IPS DF 4.7 (cell line): ENCODE results near the gene LRRC41.
A peak's percentile ranks its signal among the peaks of the same experiment; 100 is the strongest.

Experiments used
- DNase-seq: peaks from one replicate; pipeline ENCODE4 v3.0.0-alpha.2; 2013; ENCODE audit warnings: low spot score; ENCODE audit errors: extremely low read depth

The LRRC41 gene

GRCh38 chr1:46288485-46289133 is 14.8 kb downstream of the LRRC41 start:
- DNase-seq = no peak

DNA sequence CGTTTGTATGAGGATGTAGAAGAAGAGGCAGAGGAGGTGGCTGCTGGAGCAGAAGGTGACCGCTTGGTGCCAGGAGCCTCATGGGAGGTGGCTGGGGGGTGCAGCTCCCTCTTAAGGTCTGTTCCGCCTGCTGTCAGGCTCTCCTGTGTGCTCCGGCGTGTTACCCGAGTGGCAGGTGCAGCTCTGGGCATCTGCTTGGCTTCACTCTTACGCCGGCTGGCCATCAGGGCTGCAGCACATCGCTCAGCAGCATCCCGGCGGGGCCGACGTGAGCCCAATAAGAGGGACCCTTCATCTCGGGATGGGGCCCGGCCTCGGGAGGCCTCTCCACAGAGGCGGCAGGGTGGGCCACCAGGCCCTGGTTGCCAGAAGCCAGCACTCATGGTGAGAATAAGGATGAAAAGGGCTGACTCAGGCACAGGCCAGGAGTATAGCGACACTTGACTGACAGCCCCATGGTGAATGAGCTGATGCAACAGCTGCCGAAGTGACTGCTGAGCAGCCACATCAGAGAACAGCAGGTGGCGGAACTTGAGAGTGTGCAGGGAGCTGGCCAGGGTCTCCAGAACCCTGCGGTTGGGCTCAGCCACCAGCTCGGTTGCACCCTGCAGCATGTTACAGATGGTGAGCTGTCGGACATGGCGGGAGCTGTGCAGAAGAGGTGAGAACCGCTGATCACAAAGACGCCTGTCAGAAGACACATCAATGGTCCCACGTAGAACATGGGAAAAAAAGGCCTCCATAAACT is 17.5 kb downstream of the LRRC41 start:
- no peak for DNase-seq

DNA sequence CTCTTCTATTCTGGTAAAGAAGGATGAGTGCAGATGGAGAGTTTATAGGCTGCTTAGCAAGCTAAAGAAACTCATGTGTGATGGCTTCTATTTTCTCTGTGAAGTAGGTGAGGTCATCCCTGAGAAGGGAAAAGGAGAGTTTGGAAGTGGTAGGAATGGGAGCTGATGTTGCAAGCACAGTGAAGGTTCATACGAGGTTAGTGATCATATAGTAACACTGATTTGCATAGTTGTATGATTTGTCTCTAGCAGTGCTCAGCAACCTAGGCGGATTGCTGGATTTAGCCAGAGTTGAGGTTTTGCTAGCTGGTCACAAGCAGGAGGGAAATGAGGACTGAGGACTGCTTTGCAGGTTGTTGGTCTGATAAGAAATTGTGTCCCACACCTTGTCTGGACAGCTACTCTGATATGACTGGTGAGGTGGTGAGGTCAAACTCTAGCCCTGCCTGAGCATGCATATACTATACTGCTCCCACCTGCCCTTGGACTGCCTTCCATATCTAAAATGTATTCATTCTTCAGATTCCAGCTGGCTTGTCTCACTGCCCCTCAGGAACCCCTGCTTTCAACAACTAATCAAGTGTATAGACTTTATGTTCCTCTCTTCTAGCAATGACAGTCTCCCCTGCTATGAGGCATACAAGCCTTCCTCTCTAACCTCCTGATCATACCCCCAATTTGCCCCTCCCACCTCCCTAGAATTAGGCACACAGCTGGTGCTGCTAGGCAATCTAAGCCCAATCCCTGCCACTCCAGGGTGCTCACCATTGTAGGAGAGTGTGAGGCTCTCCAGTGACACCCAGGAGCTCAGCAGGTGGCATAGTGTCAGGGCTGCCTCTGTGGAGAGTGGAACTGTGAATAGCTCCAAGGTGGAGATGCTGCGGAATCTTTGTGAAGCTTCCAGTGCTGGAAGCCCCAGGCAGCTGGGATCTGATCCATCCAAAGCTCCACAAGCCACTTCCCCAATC is 18.5 kb downstream of the LRRC41 start:
- DNase-seq = no peak

DNA sequence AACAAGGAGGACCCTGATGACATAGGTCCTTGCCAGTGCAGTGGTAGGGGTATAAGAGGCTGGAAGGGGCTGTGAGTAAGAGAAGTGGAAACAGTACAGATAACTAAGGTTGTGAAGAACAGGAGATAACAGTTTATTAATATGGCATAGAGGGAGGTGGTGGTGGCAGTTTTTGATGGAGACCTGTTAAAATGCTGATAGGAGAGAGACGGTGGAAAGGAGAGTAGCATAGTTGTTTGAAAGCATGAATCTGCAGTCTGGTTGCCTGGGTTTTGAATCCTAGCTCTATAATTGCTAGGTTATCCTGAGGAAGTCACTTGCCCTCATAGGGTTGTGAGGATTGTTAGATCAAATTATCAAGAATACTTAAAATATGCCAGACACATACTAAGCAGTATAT is 19.4 kb downstream of the LRRC41 start:
- DNase-seq = no peak

- DNase-seq = no peak
Measured at GRCh38 chr1:46281021-46281420, 22.4 kb downstream of the LRRC41 start.

- no peak for DNase-seq
Measured at GRCh38 chr1:46280092-46280491, 23.3 kb downstream of the LRRC41 start.

DNA sequence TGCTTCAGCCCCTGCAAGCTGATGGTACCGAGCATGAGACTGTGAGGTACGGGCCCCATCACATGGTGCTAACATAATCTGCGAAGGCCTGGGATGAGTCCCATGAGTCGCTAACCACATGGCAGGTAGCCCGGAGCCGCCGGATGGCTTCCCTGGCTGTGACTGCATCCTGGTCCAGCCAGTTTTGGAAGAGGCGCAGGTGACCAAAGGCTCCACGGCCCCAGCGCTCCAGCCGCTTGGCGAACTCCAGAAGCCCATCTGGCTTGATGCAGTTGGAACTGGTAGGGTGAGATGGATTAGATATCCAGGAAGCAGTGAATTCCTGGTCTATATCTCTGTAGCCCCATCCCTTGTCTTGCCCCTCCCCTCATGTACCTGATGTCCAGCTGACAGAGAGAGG is 24.6 kb downstream of the LRRC41 start:
- no peak for DNase-seq

DNA sequence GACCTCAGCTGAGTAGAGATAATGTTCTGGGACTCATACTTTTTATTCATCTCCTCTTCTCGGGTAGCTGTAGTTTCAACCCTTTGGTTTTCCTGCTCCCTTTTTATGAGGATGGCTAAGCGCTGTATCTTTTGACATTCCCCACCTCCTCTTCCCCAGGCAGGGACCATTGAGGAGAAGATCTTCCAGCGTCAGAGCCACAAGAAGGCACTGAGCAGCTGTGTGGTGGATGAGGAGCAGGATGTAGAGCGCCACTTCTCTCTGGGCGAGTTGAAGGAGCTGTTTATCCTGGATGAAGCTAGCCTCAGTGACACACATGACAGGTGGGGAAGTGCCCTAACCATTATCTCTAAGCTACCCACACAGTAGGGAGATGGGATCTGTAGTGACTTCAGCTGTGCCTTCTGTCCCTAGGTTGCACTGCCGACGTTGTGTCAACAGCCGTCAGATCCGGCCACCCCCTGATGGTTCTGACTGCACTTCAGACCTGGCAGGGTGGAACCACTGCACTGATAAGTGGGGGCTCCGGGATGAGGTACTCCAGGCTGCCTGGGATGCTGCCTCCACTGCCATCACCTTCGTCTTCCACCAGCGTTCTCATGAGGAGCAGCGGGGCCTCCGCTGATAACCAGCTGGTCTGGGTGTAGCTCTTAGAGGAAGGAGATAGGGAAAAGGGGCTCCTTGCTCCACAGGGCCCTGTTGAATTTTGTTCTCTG is 25.6 kb downstream of the LRRC41 start:
- DNase-seq = no peak

DNA sequence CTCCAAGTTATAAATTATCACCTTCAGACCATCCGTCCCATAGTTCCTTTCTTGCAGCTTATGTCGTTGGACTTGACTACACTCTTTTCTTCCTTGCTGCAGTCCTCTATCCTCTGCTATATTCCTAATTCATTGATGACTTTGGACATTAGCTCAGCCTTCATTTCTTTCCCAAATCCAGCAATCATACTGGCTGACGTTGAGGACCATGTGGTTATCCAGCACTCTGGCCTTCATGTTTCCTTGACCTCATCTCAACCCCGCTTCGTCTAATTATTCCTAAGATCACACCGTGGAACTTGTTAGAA is 28.4 kb downstream of the LRRC41 start:
- DNase-seq = no peak

DNA sequence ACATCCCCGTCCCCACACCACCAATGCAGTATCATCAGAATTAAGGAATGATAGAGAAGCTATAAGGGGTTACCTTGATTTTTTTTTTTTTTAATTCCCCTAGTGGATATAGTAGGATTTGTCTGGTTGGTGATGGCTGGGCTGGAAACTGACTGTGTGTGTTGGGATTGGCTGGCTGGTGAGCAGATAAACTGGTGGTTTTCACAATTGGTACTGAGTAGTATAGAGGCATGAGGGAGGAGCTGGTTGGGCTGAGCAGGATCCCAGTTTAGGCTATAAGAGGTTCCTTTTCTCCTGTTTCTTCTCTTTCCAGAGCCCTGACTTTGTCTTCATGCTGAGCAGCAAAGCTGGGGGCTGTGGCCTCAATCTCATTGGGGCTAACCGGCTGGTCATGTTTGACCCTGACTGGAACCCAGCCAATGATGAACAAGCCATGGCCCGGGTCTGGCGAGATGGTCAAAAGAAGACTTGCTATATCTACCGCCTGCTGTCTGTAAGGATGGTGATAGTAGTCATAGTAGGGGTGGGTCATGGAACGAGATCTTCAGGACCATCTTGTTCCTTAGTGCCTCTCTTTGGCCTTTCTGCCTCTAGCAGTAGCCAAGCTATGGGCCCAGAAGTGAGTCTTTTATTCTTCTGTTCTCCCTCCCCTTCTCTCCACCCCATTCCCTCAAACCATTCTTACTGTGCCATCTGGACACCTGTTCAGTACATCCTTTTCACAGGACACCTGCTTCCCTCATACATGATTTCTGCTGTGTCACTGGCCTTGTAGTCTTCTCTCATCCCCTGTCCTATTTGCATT is 29.0 kb downstream of the LRRC41 start:
- no peak for DNase-seq

GRCh38 chr1:46268578-46268977 is 34.8 kb downstream of the LRRC41 start:
- DNase-seq = no peak

DNA sequence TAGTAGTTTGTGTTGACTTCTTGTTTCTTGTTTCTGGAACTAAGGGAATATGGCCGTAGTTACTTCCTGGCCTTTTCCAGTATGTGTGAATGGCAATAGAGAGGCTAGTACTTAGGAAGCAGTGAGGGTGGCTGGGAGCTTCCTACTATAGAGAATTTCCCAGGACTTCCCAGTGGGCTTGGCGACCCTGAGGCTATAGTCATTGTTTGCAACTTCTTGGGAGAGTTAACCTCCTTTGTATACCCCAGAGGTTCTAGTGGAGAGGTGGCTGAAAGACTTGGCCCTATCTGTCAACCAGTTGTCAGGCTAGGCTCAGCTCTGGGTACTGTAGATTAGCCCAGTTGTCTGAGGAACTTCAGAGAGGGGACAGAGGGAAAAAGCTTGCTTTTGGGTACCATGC is 40.3 kb downstream of the LRRC41 start:
- no peak for DNase-seq

DNA sequence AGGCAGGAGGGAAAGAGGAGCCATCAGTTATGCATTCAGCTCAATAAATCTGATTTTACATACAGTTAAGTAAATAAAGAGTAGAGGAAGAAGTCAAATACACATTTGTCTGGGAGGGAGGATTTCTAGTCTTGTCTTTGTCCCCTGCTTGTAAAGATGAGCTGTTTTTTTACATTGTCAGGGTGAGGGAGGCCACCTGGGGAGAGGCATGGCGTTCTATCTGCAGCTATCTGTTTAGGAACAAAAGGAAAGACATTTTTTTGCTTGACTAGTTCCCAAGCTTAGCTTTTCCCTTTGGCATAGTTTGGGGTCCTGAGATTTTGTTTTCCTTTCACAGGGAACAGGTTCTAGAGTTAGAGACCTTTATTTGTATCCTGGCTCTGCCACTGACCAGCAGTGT is 40.9 kb downstream of the LRRC41 start:
- no peak for DNase-seq

GRCh38 chr1:46256523-46256922 is 46.9 kb downstream of the LRRC41 start:
- no peak for DNase-seq

DNA sequence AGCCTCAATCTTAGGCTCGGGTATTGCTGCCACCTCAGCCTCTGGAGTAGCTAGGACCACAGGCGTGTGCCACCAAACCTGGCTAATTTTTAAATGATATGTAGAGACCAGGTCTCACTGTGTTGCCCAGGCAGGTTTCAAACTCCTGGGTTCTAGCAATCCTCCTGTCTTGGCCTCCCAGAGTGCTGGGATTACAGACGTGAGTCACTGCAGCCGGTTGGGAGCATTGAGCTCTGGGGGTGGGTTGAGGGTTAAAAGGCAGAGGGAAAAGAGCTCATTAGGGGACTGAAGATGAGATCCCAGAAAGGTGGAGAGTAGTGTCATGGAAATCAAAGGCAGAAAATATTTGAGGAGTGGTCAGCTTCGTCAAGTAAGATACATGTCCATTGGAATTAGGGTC is 48.7 kb downstream of the LRRC41 start:
- DNase-seq = no peak

DNA sequence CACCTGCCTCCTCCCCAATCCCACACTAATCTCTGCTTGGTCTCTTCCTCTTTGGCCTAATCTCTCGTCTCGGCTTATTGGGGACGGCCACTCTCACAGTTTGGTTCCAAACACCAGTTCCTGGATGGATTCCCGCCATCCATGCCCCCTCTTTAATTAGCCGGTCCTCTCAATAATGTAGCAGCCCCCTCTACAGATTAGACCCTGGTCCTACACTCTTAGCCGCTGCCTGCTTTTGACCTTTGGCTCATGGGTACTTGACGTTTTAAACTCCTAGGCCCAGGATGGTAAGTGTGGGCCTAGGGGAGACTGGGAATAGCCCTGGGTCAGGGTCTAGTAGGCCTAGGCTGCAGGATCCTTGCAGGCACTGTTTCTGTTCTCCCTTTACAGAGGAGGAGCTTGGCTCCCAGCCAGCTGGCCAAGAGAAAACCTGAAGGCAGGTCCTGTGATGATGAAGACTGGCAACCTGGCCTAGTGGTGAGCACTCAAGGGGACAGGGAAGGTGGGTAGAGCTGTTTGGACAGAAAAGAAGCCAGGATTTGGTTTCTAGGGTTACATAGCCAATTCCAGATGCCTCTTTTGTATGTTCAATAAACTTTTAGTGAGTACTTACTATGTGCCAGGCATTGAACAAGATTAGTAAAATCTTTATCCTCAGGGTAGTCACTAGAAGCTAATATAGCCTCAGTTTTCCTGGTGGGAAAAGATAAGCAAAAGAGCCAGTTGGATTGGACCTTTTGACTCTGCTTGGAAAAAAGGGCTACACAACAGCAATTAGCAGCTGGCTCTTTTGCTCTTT is 55.1 kb downstream of the LRRC41 start:
- no peak for DNase-seq

- peak; percentile 97 for DNase-seq
Measured at GRCh38 chr1:46247436-46248121, 55.8 kb downstream of the LRRC41 start, which contains the start of gene RAD54L. RAD54L (plus strand) TSS chr1:46247763; CDS start chr1:46248406, 643 bp downstream.

DNA sequence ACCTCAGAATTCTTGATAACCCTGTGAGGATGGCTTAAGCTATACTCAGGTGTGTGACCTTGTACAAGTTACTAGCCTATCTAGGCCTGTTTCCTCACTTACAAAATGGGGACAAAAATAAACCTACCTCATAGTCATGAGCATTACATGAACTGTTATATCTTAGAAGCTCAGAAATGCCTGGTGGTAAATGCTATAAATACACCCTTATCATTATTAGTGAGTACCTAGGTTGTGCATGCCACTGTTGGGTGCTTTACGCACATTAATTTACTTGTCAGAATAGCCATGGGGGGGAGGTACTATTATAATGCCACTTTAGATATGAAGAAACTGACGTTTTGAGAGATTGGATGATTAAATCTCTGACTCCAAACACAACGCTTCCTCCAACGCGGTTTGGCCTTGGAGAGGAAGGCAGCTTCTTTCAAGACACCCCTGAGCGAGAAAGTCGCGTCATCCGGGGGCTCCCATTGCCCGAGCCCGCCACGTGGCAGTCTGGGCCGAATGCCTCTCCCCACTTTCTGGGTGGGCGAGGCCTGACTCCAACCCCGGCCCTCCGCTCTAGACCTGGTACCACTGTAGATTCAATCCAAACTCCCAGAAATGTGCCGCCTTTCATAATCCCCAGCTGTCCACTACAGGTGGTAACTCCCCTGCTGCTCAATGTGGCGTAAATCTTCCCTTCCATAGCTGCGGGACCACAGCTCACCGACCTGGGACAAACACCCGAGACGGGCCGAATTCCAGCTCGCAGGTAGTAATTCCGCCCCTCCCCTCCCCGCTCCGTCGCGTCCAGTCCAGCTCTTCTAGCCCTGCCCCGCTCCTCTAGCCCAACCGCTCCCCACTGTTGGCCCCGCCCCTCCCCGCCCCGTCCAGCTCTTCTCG is 56.6 kb downstream of the LRRC41 start:
- peak; percentile 36 for DNase-seq
